H1 (cell line): ENCODE measurements around the gene PET100. TPM values are rescaled to one million over a fixed set of nuclear protein-coding genes. Genes with fewer than 3 reads are reported as not detected.

Source experiments
- CBX5 ChIP-seq: fragments of 300-800, 300-1000 bp; sonication (generic); IDR thresholded peaks from 2 replicates; pipeline ENCODE4 v1.7.1; 2016; ENCODE audit warnings: antibody characterized with exemption, low read length, low read depth
- CTBP2 ChIP-seq: IDR thresholded peaks from 2 replicates; pipeline ENCODE4 v1.7.0; 2011; ENCODE audit warnings: borderline replicate concordance, mild to moderate bottlenecking, moderate library complexity, mixed read lengths, low read length; ENCODE audit not compliant: insufficient read depth, insufficient read length
- HDAC6 ChIP-seq: IDR thresholded peaks from one replicate; pipeline ENCODE4 v1.7.1; 2012; ENCODE audit warnings: low read depth, mild to moderate bottlenecking, inconsistent platforms, low read length, moderate library complexity
- POLR2A ChIP-seq, 2 experiments: IDR thresholded peaks; 1 replicate in 1 of 2; 2 replicates in 1 of 2; pipeline ENCODE4 v1.6.1; 2011; ENCODE audit warnings: low read depth in 2 of 2, low read length in 2 of 2, mild to moderate bottlenecking in 2 of 2; ENCODE audit errors: control extremely low read depth in 1 of 2
- SRF ChIP-seq: IDR thresholded peaks from 2 replicates; pipeline ENCODE4 v1.6.1; 2011; ENCODE audit warnings: mild to moderate bottlenecking, low read depth, low read length, moderate library complexity
- SUZ12 ChIP-seq: fragments of 200-600 bp; sonication (generic); IDR thresholded peaks from 2 replicates; pipeline ENCODE4 v1.6.1; 2012; ENCODE audit warnings: mild to moderate bottlenecking, inconsistent platforms, low read length, moderate library complexity, mixed read lengths
- TEAD4 ChIP-seq: IDR thresholded peaks from 2 replicates; pipeline ENCODE4 v1.6.1; 2012; ENCODE audit warnings: low read depth, low read length, inconsistent platforms, mixed read lengths
- polyA plus RNA-seq, 7 experiments: library from polyadenylated mRNA; depleted of rRNA in 3 of 7; stranded (reverse) in 5 of 7; unstranded in 2 of 7; fragments of >200 nt in 5 of 7; fragments of 200-250 nt in 2 of 7; gene quantifications; 1 replicate in 5 of 7; 2 replicates in 1 of 7; 4 replicates in 1 of 7; pipeline versions ENCODE4 v1.2.1 to v1.2.3, GENCODE V29; 2011 to 2013; ENCODE audit warnings: missing spikeins in 2 of 7, mixed read lengths in 2 of 7
- total RNA-seq: library from RNA; stranded (reverse); fragmentation: NEBNext Ultra II Directional; extraction: Animal tissue kit (Norgen Biotek cat#: 25700); gene quantifications from 2 replicates; pipeline ENCODE4 v1.2.1, GENCODE V29; 2021
- TF ChIP-seq, protein P1 (sequence below): fragments of 300-600 bp; sonication (generic); IDR thresholded peaks from 2 replicates; pipeline ENCODE4 v1.7.1; 2012; ENCODE audit warnings: low read length, moderate library complexity, mild to moderate bottlenecking, inconsistent platforms; ENCODE audit not compliant: insufficient replicate concordance
- TF ChIP-seq, protein P2 (sequence below): IDR thresholded peaks from 2 replicates; pipeline ENCODE4 v1.6.1; 2011; ENCODE audit warnings: low read length, improper control_type of control experiment

Gene PET100
- total and polyA plus RNA-seq, 2 of the 8 experiments (the other 6 are each of a cell fraction or from before 2014, with no cell fraction given): 80.8 to 105 TPM

DNA sequence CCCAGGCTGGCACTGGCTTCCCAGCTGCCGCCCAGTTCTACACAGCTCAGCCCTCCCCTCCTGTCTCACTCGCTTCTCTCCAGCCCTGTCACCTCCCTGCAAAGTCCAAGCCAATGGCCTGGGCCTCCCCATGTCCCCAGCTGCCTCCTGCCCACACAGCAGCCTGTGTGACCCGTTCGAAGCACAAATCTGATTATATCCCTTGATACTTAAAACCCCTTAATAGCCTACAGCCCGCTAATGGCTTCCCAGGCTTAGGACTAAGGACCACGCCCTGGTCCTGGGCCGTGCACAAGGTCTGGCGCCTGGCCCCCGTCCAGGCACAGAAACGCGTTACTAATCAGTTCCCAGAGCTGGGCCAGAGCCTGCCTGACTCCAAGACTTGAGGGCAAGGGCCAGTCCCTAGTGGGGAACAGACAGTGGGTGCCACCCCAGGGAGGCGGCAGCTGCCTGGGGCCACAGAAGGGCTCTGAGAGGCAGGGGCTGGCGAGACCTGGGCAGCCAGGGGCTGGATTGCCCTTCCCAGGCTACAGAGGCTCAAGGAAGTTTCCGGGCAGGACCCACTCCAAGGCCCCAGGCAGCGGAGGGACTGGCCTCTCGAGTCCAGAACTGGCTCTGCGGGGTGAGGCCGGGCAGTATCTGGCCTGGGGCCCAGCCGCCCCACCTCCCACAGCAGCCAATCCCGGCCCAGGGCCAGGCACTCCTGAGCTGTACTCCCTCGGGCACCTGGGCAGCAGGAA lies 10.7 kb upstream of the PET100 start (continued):
- TF ChIP-seq, protein P1, sequence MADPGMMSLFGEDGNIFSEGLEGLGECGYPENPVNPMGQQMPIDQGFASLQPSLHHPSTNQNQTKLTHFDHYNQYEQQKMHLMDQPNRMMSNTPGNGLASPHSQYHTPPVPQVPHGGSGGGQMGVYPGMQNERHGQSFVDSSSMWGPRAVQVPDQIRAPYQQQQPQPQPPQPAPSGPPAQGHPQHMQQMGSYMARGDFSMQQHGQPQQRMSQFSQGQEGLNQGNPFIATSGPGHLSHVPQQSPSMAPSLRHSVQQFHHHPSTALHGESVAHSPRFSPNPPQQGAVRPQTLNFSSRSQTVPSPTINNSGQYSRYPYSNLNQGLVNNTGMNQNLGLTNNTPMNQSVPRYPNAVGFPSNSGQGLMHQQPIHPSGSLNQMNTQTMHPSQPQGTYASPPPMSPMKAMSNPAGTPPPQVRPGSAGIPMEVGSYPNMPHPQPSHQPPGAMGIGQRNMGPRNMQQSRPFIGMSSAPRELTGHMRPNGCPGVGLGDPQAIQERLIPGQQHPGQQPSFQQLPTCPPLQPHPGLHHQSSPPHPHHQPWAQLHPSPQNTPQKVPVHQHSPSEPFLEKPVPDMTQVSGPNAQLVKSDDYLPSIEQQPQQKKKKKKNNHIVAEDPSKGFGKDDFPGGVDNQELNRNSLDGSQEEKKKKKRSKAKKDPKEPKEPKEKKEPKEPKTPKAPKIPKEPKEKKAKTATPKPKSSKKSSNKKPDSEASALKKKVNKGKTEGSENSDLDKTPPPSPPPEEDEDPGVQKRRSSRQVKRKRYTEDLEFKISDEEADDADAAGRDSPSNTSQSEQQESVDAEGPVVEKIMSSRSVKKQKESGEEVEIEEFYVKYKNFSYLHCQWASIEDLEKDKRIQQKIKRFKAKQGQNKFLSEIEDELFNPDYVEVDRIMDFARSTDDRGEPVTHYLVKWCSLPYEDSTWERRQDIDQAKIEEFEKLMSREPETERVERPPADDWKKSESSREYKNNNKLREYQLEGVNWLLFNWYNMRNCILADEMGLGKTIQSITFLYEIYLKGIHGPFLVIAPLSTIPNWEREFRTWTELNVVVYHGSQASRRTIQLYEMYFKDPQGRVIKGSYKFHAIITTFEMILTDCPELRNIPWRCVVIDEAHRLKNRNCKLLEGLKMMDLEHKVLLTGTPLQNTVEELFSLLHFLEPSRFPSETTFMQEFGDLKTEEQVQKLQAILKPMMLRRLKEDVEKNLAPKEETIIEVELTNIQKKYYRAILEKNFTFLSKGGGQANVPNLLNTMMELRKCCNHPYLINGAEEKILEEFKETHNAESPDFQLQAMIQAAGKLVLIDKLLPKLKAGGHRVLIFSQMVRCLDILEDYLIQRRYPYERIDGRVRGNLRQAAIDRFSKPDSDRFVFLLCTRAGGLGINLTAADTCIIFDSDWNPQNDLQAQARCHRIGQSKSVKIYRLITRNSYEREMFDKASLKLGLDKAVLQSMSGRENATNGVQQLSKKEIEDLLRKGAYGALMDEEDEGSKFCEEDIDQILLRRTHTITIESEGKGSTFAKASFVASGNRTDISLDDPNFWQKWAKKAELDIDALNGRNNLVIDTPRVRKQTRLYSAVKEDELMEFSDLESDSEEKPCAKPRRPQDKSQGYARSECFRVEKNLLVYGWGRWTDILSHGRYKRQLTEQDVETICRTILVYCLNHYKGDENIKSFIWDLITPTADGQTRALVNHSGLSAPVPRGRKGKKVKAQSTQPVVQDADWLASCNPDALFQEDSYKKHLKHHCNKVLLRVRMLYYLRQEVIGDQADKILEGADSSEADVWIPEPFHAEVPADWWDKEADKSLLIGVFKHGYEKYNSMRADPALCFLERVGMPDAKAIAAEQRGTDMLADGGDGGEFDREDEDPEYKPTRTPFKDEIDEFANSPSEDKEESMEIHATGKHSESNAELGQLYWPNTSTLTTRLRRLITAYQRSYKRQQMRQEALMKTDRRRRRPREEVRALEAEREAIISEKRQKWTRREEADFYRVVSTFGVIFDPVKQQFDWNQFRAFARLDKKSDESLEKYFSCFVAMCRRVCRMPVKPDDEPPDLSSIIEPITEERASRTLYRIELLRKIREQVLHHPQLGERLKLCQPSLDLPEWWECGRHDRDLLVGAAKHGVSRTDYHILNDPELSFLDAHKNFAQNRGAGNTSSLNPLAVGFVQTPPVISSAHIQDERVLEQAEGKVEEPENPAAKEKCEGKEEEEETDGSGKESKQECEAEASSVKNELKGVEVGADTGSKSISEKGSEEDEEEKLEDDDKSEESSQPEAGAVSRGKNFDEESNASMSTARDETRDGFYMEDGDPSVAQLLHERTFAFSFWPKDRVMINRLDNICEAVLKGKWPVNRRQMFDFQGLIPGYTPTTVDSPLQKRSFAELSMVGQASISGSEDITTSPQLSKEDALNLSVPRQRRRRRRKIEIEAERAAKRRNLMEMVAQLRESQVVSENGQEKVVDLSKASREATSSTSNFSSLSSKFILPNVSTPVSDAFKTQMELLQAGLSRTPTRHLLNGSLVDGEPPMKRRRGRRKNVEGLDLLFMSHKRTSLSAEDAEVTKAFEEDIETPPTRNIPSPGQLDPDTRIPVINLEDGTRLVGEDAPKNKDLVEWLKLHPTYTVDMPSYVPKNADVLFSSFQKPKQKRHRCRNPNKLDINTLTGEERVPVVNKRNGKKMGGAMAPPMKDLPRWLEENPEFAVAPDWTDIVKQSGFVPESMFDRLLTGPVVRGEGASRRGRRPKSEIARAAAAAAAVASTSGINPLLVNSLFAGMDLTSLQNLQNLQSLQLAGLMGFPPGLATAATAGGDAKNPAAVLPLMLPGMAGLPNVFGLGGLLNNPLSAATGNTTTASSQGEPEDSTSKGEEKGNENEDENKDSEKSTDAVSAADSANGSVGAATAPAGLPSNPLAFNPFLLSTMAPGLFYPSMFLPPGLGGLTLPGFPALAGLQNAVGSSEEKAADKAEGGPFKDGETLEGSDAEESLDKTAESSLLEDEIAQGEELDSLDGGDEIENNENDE: no peak
- TF ChIP-seq SRF (no peak), SUZ12 (no peak), CBX5 (no peak), POLR2A (IDR thresholded peaks at IDR 0.05; ENCODE audit: control extremely low read depth in 1 of 2, low read depth in 2 of 2, low read length in 2 of 2) (no peak), TEAD4 (no peak), CTBP2 (no peak), HDAC6 (no peak)
- TF ChIP-seq, protein P2, sequence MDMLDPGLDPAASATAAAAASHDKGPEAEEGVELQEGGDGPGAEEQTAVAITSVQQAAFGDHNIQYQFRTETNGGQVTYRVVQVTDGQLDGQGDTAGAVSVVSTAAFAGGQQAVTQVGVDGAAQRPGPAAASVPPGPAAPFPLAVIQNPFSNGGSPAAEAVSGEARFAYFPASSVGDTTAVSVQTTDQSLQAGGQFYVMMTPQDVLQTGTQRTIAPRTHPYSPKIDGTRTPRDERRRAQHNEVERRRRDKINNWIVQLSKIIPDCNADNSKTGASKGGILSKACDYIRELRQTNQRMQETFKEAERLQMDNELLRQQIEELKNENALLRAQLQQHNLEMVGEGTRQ: no peak
- TF ChIP-seq, all 59 proteins: peak for 0
